GM12891 (cell line): ENCODE measurements around the gene KLHL28.

Source experiments
- DNase-seq: peaks from one replicate; pipeline ENCODE4 v3.0.0; 2011; ENCODE audit warnings: low spot score; ENCODE audit not compliant: insufficient read length
- FAIRE-seq: peaks from 2 replicates; lab custom pipeline; 2011; peaks lifted over from hg19 to GRCh38; lab: Jason Lieb, UNC
- PAX5 ChIP-seq: IDR thresholded peaks from 2 replicates; pipeline ENCODE4 v1.6.1; 2011; ENCODE audit warnings: low read length, moderate library complexity, mild to moderate bottlenecking; ENCODE audit not compliant: insufficient read depth, severe bottlenecking
- POLR2A ChIP-seq: IDR thresholded peaks from 2 replicates; pipeline ENCODE4 v1.6.1; 2011; ENCODE audit warnings: low read depth, low read length, control low read depth
- POLR2AphosphoS5 ChIP-seq: IDR thresholded peaks from 2 replicates; pipeline ENCODE4 v1.6.1; 2011; ENCODE audit warnings: low read depth, low read length, control low read depth
- POU2F2 ChIP-seq: IDR thresholded peaks from 2 replicates; pipeline ENCODE4 v1.6.1; 2011; ENCODE audit warnings: low read depth, mild to moderate bottlenecking, control low read depth, low read length, moderate library complexity
- SPI1 ChIP-seq: IDR thresholded peaks from 2 replicates; pipeline ENCODE4 v1.6.1; 2011; ENCODE audit warnings: low read depth, low read length, control low read depth
- TAF1 ChIP-seq: IDR thresholded peaks from 2 replicates; pipeline ENCODE4 v1.6.1; 2011; ENCODE audit warnings: low read depth, low read length, control low read depth

Gene KLHL28

GRCh38 chr14:44944107-44944506 is 17.6 kb downstream of the KLHL28 start:
- DNase-seq: no peak
- no peak for TF ChIP-seq PAX5
- no peak for TF ChIP-seq POU2F2
- TF ChIP-seq SPI1: no peak
- no peak for TF ChIP-seq POLR2A
- TF ChIP-seq TAF1: no peak
- no peak for TF ChIP-seq POLR2AphosphoS5
- FAIRE-seq: no peak

DNA sequence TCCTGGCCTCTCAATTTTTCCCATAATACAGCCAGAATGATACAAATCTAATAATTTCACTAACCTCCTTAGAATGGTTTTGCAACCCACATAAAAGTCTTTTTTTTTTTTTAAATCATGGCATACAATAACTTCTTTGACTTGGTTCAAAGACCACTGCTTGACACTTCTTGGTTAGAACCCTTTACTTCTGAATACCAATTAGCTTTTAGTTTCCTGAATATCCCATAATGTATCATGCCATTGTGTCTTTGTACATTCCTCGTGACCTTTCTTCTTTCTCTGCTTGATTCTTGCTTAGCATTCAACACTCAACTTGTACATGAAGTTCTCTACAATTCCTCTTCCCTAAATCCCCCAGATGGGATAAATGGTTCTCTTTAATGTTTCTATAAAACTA is 19.3 kb downstream of the KLHL28 start:
- no peak for DNase-seq
- FAIRE-seq: no peak
- TF ChIP-seq SPI1 (no peak), POU2F2 (no peak), TAF1 (no peak), PAX5 (no peak), POLR2A (no peak), POLR2AphosphoS5 (no peak)

GRCh38 chr14:44941591-44941990 is 20.2 kb downstream of the KLHL28 start:
- FAIRE-seq (no peak), DNase-seq (no peak)
- TF ChIP-seq POU2F2: no peak
- TF ChIP-seq POLR2AphosphoS5: no peak
- no peak for TF ChIP-seq POLR2A
- no peak for TF ChIP-seq TAF1
- TF ChIP-seq PAX5: no peak
- no peak for TF ChIP-seq SPI1

- no peak for FAIRE-seq
- TF ChIP-seq PAX5 (no peak), POLR2A (no peak), POLR2AphosphoS5 (no peak), POU2F2 (no peak), TAF1 (no peak), SPI1 (no peak)
- no peak for DNase-seq
Observed at GRCh38 chr14:44940944-44941343, 20.8 kb downstream of the KLHL28 start.

GRCh38 chr14:44940211-44940610 is 21.5 kb downstream of the KLHL28 start:
- FAIRE-seq (no peak), DNase-seq (no peak)
- TF ChIP-seq POU2F2 (no peak), POLR2AphosphoS5 (no peak), PAX5 (no peak), TAF1 (no peak)

GRCh38 chr14:44937547-44937946 is 24.2 kb downstream of the KLHL28 start:
- TF ChIP-seq POU2F2 (no peak), POLR2A (no peak), TAF1 (no peak), POLR2AphosphoS5 (no peak), SPI1 (no peak), PAX5 (no peak)
- no peak for FAIRE-seq
- no peak for DNase-seq

- FAIRE-seq (no peak), DNase-seq (no peak)
- TF ChIP-seq POU2F2 (no peak), POLR2AphosphoS5 (no peak), SPI1 (no peak), TAF1 (no peak), PAX5 (no peak), POLR2A (no peak)
Observed at GRCh38 chr14:44935155-44935554, 26.6 kb downstream of the KLHL28 start.

GRCh38 chr14:44928793-44929192 is 33.0 kb downstream of the KLHL28 start:
- FAIRE-seq (no peak), DNase-seq (no peak)
- no peak for TF ChIP-seq POLR2AphosphoS5
- no peak for TF ChIP-seq SPI1
- no peak for TF ChIP-seq POLR2A
- no peak for TF ChIP-seq PAX5
- TF ChIP-seq POU2F2: no peak
- no peak for TF ChIP-seq TAF1

GRCh38 chr14:44914849-44915248 is 46.9 kb downstream of the KLHL28 start:
- TF ChIP-seq POU2F2 (no peak), POLR2AphosphoS5 (no peak), PAX5 (no peak), TAF1 (no peak), POLR2A (no peak), SPI1 (no peak)
- FAIRE-seq: no peak
- no peak for DNase-seq

- no peak for DNase-seq
- no peak for FAIRE-seq
- TF ChIP-seq PAX5 (no peak), SPI1 (no peak), POLR2A (no peak), POLR2AphosphoS5 (no peak), POU2F2 (no peak), TAF1 (no peak)
Observed at GRCh38 chr14:44912041-44912869, 49.5 kb downstream of the KLHL28 start.
